Measurements from ENCODE around the gene SF3A1. TPM values are rescaled to one million over a fixed set of nuclear protein-coding genes. Genes with fewer than 3 reads are reported as not detected.

Gene SF3A1
- total and polyA plus RNA-seq, 4 donors: 19.6 to 41.6 (median 23.9) TPM

GRCh38 chr22:30386960-30387827, 30.5 kb upstream of the SF3A1 start, which contains the start of gene RNF215:
TSS of gene RNF215 (minus strand) at chr22:30387411. CDS start at chr22:30387313, 98 bp downstream.
- Histone ChIP-seq H3K27ac (ENCODE audit: low read depth in 1 of 2, low read length in 2 of 2) (no peak within 1 kb of the TSS), H3K9me3 (ENCODE audit: control insufficient read depth in 4 of 4, low read length in 3 of 4) (no peaks in the 10 kb centered on the region), H3K4me3 (ENCODE audit: low read depth in 1 of 3, low read length in 3 of 3) (peak within 1 kb of the TSS; percentile 27 to 86 (median 75)), H3K9ac (ENCODE audit: low read depth in 1 of 2, low read length in 2 of 2) (peak within 1 kb of the TSS in 1 of 2 donors; percentile 66), H3K27me3 (ENCODE audit: control insufficient read depth in 4 of 4, insufficient read depth in 4 of 4, low read length in 3 of 4) (no peaks in the 10 kb centered on the region), H3K4me1 (ENCODE audit: control insufficient read depth in 4 of 4, insufficient read depth in 4 of 4, low read length in 3 of 4) (peaks cover 6 to 25% (median 19%) of the 10 kb centered on the region in 4 donors), H3K36me3 (ENCODE audit: control insufficient read depth in 4 of 4, insufficient read depth in 3 of 4, low read depth in 1 of 4, low read length in 3 of 4) (peaks cover 0 to 12% (median 0%) of the 10 kb centered on the region in 4 donors)
- DNase-seq (ENCODE audit: low spot score): peak; percentile 91
- 2% methylated on average over 95 of the region's 95 CpGs for WGBS
- no peak for TF ChIP-seq REST (IDR thresholded peaks at IDR 0.05)
- TF ChIP-seq, protein P1, sequence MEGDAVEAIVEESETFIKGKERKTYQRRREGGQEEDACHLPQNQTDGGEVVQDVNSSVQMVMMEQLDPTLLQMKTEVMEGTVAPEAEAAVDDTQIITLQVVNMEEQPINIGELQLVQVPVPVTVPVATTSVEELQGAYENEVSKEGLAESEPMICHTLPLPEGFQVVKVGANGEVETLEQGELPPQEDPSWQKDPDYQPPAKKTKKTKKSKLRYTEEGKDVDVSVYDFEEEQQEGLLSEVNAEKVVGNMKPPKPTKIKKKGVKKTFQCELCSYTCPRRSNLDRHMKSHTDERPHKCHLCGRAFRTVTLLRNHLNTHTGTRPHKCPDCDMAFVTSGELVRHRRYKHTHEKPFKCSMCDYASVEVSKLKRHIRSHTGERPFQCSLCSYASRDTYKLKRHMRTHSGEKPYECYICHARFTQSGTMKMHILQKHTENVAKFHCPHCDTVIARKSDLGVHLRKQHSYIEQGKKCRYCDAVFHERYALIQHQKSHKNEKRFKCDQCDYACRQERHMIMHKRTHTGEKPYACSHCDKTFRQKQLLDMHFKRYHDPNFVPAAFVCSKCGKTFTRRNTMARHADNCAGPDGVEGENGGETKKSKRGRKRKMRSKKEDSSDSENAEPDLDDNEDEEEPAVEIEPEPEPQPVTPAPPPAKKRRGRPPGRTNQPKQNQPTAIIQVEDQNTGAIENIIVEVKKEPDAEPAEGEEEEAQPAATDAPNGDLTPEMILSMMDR (IDR thresholded peaks at IDR 0.05; ENCODE audit: low read depth, low read length, missing input control): peak; percentile 86
- peak; percentile 75 to 82 for TF ChIP-seq RAD21 (IDR thresholded peaks at IDR 0.05)

- Histone ChIP-seq H3K4me3 (ENCODE audit: low read depth in 1 of 3, low read length in 3 of 3) (peak overlapping the region; percentile 27 to 86 (median 75)), H3K27me3 (ENCODE audit: control insufficient read depth in 4 of 4, insufficient read depth in 4 of 4, low read length in 3 of 4) (no peaks in the 10 kb centered on the region), H3K36me3 (ENCODE audit: control insufficient read depth in 4 of 4, insufficient read depth in 3 of 4, low read depth in 1 of 4, low read length in 3 of 4) (peaks cover 0 to 13% (median 1%) of the 10 kb centered on the region in 4 donors), H3K4me1 (ENCODE audit: control insufficient read depth in 4 of 4, insufficient read depth in 4 of 4, low read length in 3 of 4) (peaks cover 6 to 19% (median 14%) of the 10 kb centered on the region in 4 donors), H3K9ac (ENCODE audit: low read depth in 1 of 2, low read length in 2 of 2) (peak overlapping the region in 1 of 2 donors; percentile 66), H3K27ac (ENCODE audit: low read depth in 1 of 2, low read length in 2 of 2) (no peak overlapping the region), H3K9me3 (ENCODE audit: control insufficient read depth in 4 of 4, low read length in 3 of 4) (no peaks in the 10 kb centered on the region)
- no peak for DNase-seq (ENCODE audit: low spot score)
- WGBS: 33% methylated on average over 10 of the region's 10 CpGs
- TF ChIP-seq, protein P2, sequence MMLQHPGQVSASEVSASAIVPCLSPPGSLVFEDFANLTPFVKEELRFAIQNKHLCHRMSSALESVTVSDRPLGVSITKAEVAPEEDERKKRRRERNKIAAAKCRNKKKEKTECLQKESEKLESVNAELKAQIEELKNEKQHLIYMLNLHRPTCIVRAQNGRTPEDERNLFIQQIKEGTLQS (IDR thresholded peaks at IDR 0.05): no peak
- no peak for TF ChIP-seq NR2F2 (IDR thresholded peaks at IDR 0.05)
- no peak for TF ChIP-seq SP1 (IDR thresholded peaks at IDR 0.05)
- TF ChIP-seq, protein P3, sequence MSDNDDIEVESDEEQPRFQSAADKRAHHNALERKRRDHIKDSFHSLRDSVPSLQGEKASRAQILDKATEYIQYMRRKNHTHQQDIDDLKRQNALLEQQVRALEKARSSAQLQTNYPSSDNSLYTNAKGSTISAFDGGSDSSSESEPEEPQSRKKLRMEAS (IDR thresholded peaks at IDR 0.05): no peak
- no peak for TF ChIP-seq HNF4A (conservative IDR thresholded peaks at IDR 0.05)
- TF ChIP-seq EGR1 (IDR thresholded peaks at IDR 0.05; ENCODE audit: low read depth in 2 of 2): no peak
- TF ChIP-seq HNF4G (IDR thresholded peaks at IDR 0.05): no peak
- no peak for TF ChIP-seq JUND (IDR thresholded peaks at IDR 0.05)
- no peak for TF ChIP-seq RXRA (IDR thresholded peaks at IDR 0.05)
- no peak for TF ChIP-seq REST (IDR thresholded peaks at IDR 0.05)
- TF ChIP-seq FOXA2 (IDR thresholded peaks at IDR 0.05): no peak
- TF ChIP-seq YY1 (IDR thresholded peaks at IDR 0.05): no peak
- TF ChIP-seq, protein P1 (IDR thresholded peaks at IDR 0.05; ENCODE audit: low read depth, low read length, missing input control): no peak
- TF ChIP-seq FOXA1 (IDR thresholded peaks at IDR 0.05): no peak
- no peak for TF ChIP-seq GABPA (IDR thresholded peaks at IDR 0.05 in 1 of 2, conservative IDR thresholded peaks at IDR 0.05 in 1 of 2)
- TF ChIP-seq RAD21 (IDR thresholded peaks at IDR 0.05): no peak
Measured at GRCh38 chr22:30386608-30386959, 29.9 kb upstream of the SF3A1 start.

Measured in liver (tissue), 9 donors.